ENCODE results near the gene CLTCL1.

GRCh38 chr22:19325296-19325948, 33.9 kb upstream of the CLTCL1 start:
- TF ChIP-seq POLR2A (IDR thresholded peaks at IDR 0.05) = no peak
- TF ChIP-seq, protein P1, sequence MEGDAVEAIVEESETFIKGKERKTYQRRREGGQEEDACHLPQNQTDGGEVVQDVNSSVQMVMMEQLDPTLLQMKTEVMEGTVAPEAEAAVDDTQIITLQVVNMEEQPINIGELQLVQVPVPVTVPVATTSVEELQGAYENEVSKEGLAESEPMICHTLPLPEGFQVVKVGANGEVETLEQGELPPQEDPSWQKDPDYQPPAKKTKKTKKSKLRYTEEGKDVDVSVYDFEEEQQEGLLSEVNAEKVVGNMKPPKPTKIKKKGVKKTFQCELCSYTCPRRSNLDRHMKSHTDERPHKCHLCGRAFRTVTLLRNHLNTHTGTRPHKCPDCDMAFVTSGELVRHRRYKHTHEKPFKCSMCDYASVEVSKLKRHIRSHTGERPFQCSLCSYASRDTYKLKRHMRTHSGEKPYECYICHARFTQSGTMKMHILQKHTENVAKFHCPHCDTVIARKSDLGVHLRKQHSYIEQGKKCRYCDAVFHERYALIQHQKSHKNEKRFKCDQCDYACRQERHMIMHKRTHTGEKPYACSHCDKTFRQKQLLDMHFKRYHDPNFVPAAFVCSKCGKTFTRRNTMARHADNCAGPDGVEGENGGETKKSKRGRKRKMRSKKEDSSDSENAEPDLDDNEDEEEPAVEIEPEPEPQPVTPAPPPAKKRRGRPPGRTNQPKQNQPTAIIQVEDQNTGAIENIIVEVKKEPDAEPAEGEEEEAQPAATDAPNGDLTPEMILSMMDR (IDR thresholded peaks at IDR 0.05) = no peak

Measured in heart left ventricle (tissue), 13 donors.